NB4 (cell line): ENCODE results near the gene FBN1.

Experiments
- DNase-seq: peaks from one replicate; pipeline ENCODE4 v3.0.0; 2010; ENCODE audit warnings: low read depth
- H3K4me3 ChIP-seq: one replicate; pipeline ENCODE4 v1.5.1; 2011; ENCODE audit warnings: mild to moderate bottlenecking, low read depth, low read length, moderate library complexity
- MYC ChIP-seq: IDR thresholded peaks from 2 replicates; pipeline ENCODE4 v1.6.1; 2011; ENCODE audit warnings: low read depth, low read length
- POLR2A ChIP-seq: IDR thresholded peaks from 2 replicates; pipeline ENCODE4 v1.6.1; 2011; ENCODE audit warnings: mild to moderate bottlenecking; ENCODE audit not compliant: insufficient read length; ENCODE audit errors: extremely low read depth
- TF ChIP-seq, protein P1 (sequence below): IDR thresholded peaks from 2 replicates; pipeline ENCODE4 v1.6.1; 2011; ENCODE audit warnings: low read depth, low read length
- TF ChIP-seq, protein P2 (sequence below): IDR thresholded peaks from one replicate; pipeline ENCODE4 v1.5.1; 2012; ENCODE audit warnings: low read depth, low read length

The FBN1 gene

DNA sequence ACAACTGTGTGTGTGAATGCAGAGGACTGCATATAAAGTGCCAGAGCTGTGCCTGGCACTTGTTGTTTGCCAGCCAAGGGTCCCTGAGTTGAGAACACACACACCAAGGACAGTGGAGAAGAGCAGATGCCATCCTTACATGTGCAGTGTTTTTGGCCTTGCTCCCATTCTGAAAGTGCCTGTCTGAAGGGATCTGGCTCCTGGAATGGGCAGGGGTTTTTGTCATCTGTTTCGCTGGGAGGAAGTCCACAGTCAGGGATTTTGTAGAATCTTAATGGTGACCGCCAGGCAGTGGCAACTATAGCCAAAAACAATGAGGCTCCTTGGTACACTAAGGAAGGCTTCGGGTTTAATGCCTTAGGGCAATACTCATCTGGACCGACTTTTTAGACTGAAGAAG is 250.5 kb downstream of the FBN1 start:
- TF ChIP-seq POLR2A, result no peak
- TF ChIP-seq, protein P1, sequence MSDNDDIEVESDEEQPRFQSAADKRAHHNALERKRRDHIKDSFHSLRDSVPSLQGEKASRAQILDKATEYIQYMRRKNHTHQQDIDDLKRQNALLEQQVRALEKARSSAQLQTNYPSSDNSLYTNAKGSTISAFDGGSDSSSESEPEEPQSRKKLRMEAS, result no peak
- TF ChIP-seq, protein P2, sequence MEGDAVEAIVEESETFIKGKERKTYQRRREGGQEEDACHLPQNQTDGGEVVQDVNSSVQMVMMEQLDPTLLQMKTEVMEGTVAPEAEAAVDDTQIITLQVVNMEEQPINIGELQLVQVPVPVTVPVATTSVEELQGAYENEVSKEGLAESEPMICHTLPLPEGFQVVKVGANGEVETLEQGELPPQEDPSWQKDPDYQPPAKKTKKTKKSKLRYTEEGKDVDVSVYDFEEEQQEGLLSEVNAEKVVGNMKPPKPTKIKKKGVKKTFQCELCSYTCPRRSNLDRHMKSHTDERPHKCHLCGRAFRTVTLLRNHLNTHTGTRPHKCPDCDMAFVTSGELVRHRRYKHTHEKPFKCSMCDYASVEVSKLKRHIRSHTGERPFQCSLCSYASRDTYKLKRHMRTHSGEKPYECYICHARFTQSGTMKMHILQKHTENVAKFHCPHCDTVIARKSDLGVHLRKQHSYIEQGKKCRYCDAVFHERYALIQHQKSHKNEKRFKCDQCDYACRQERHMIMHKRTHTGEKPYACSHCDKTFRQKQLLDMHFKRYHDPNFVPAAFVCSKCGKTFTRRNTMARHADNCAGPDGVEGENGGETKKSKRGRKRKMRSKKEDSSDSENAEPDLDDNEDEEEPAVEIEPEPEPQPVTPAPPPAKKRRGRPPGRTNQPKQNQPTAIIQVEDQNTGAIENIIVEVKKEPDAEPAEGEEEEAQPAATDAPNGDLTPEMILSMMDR, result no peak
- TF ChIP-seq MYC, result no peak
- H3K4me3 ChIP-seq, result no peak overlapping the region
- no peak for DNase-seq

DNA sequence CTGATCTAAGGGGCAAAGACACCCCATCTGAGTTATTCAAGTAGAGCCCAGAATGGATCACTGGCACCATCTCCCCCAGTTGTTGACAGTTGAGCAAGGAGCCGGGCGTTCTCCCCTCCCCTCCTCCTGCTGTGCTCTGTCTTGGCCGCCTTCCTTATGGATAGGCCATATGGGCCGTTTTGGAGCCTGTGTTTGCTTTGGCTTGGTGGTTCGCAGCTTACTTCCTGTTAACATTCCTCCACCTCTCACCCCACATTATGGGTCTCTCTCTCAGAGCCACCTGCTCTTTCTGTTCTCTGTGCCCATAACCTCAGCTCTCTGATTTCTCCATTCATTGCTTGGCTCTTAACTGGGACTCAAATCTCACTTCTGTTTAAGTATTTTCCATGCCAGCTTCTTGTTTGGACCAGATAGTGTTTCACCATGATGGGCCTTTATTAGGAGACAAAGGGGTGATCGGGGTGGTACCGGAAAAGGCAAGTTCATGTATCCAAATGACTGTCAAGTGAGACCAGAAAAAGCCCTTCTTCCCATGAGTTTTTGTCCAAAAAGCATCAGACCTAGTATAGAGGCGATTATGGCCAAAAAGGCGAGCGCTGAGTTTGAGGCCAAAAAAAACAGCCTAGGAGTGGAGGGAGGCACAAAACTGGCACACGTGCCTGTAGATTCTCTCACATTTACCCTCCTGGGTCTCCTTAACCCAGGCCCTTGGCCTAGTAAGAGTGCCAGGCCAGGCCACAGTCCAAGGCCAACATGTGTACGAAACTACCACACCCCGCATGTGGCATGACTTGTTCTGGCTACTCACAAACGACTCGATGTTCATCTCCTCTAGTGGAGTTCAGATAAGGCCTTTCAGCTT is 251.6 kb downstream of the FBN1 start:
- DNase-seq, result no peak
- no peak overlapping the region for H3K4me3 ChIP-seq
- TF ChIP-seq, protein P2, result no peak
- no peak for TF ChIP-seq MYC
- TF ChIP-seq POLR2A, result no peak
- TF ChIP-seq, protein P1, result no peak

DNA sequence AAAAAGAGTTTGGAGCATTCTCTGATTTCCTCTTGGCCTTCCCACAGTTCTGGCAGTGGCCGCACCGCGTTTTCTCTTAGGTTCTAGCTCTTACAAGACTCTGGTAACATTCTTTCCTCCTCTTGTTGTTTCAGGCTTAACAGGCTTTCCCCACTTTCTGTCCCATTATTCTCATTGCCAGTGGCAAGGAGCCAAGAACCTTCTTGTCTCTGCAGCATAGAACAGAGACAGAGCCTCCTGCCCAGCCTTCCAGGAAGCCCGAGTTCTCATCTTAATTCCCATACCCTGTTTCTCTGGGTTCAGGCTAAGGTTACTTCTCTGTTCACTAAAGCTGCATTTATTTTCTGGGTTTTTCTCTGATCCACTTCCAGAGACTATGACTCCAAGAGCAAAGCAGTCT is 253.2 kb downstream of the FBN1 start:
- no peak for TF ChIP-seq MYC
- TF ChIP-seq, protein P1, result no peak
- TF ChIP-seq, protein P2, result no peak
- TF ChIP-seq POLR2A, result no peak
- H3K4me3 ChIP-seq, result no peak overlapping the region
- DNase-seq, result no peak

DNA sequence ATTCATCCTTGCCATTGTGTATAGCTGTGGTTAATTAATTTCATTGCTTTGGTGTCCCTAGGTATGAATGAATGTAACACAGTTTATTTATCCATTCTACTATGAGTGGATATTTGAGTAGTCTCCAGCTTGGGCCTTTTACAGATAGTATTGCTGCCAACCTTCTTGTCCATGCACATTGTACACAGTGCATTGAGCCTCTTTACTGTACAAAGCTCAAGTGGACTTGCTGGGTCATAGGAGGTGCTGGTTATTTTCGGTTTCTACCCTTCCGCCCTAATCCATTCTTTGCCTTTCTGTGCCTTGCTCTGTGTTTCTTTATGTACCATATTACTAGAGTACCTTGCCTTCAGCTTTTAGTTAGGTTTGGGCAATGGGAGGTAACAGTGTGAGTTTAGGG is 253.6 kb downstream of the FBN1 start:
- no peak for DNase-seq
- H3K4me3 ChIP-seq, result no peak overlapping the region
- TF ChIP-seq, protein P1, result no peak
- TF ChIP-seq POLR2A, result no peak
- no peak for TF ChIP-seq MYC
- TF ChIP-seq, protein P2, result no peak

DNA sequence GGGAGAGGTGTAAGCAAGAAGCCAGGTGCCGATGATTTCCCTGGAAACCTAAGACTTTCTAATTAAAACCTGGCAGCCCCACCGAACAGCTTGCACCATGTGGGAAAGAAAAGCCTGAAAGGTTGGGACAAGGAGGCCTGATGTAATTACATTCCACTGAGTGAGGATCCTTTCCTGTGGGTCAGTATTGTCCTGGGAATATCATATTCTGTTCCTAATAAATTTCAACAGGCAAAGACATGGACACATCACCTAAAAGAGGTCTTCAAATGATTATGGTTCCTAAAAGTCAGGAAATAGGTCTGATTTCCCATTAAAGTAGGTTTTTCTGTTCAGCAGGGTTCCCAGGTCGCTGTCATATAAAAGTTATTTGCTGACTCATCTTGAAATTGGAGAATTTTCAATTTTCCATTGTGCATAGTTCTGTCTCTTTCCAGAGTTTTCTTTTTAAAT is 255.8 kb downstream of the FBN1 start:
- no peak for DNase-seq

More for the DNA sequence above, 255.8 kb downstream of the FBN1 start:
- no peak overlapping the region for H3K4me3 ChIP-seq
- TF ChIP-seq, protein P2, result no peak
- TF ChIP-seq POLR2A, result no peak
- TF ChIP-seq MYC, result no peak
- TF ChIP-seq, protein P1, result no peak
